Measurements from ENCODE around the gene TRIM27.
"Not testable (repeated sequence)": the region's sequence is repeated elsewhere in the genome, so short reads cannot be mapped to it uniquely, and the experiment has no call there.

TRIM27 gene

DNA sequence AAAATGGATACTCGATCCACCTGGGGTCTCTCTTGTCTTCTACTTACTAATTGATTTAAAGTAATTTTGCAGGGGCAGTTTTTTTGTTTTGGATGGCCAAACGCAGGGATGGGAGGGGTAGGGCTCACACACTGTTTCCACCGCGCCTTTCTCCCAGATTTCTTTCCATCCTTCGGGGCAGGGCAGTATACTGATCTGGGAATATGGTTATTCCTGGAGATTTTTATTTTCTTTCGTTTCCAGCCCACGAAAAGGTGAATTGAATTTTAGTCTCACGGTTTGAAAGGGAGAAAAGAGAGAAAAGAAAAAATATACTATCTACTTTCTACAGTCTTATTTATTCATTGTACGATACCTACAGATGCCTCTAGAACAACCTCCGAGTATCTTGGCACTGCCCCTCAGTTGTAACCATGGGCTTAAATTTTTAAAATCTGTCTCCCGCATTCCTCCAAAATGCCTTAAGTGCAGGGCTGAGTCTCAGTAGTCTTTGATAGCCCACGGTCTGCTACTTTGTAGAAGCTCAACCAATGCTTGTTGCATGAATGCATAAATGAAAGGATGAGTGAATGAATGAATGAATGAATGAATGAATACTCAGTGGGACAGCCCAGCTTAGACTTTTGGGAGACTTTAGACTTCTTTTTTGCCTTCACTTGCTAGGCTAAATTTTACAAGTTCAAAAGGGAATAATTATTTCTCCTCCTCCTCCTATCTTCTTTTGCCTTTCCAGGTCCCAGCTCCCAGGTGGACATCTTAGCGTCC is 18.1 kb upstream of the TRIM27 start:
- DNase-seq = no peak

- DNase-seq = peak; percentile 82
Observed at GRCh38 chr6:28940858-28941683, 17.3 kb upstream of the TRIM27 start.

- DNase-seq = peak; percentile 64
Observed at GRCh38 chr6:28940294-28940857, 16.6 kb upstream of the TRIM27 start.

GRCh38 chr6:28933069-28933468 is 9.3 kb upstream of the TRIM27 start:
- DNase-seq = no peak

DNA sequence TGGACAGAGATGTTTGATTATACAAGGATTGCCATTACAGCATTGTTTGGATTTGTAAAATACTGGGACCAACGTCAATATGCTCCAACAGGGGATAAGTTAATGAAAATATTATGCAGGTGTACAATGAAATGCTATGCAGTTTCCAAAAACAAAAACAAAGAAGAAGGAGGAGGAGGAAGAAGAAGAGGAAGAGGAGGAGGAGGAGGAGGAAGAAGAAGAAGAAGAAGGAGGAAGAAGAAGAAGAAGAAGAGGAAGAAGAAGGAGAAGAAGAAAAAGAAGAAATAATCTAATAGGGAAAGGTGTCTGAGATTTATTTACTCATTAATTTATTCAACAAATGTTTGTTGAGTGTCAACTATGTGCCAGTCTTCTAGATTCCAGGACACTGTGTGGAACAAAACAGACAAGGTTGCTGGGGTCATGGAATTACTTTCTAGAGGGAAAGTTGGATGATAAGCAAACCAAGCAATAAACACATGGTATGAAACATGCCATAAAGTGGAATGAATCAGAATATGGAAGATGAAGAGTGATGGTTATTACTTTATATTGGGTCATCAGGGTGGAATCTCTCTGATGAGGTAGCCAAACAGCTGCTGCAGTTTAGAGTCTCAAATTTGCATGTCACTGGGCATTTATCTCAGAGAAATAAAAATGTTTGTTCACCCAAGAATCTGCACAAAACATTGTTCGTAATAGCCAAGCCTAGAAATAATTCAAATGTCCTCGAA is 6.3 kb upstream of the TRIM27 start:
- no peak for DNase-seq

DNA sequence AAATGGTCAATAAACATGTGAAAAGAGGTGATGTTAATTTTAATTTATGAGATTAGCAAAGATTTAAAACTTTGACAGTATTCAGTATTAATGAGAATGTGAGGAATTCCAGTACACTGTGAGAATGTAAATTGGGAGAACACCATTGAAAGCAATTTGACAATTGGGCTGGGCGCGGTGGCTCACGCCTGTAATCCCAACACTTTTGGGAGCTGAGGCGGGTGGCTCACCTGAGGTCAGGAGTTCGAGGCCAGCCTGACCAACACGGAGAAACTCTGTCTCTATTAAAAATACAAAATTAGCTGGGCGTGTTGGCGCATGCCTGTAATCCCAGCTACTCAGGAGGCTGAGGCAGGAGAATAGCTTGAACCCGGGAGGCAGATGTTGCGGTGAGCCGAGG is 5.6 kb upstream of the TRIM27 start:
- not testable (repeated sequence) for DNase-seq

DNA sequence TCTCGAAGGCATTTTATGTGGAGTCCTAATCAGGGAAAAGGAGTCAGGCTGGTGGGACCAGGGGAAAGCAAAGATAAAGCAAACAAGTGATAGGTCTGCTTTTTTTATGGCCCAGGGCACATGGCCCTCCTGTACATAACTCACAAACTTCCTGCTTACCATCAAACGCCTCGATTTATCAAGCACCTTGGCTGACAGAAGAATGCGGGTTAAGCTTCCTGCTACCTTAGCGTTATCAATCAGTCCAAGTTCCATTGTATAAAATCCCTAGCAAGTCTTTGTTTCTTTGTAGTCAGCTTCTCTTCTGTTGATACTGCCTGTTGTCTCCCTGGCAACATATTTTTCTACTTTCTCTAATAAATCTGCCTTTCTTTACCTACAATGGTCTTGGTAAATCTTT is 4.1 kb upstream of the TRIM27 start:
- no peak for DNase-seq

DNA sequence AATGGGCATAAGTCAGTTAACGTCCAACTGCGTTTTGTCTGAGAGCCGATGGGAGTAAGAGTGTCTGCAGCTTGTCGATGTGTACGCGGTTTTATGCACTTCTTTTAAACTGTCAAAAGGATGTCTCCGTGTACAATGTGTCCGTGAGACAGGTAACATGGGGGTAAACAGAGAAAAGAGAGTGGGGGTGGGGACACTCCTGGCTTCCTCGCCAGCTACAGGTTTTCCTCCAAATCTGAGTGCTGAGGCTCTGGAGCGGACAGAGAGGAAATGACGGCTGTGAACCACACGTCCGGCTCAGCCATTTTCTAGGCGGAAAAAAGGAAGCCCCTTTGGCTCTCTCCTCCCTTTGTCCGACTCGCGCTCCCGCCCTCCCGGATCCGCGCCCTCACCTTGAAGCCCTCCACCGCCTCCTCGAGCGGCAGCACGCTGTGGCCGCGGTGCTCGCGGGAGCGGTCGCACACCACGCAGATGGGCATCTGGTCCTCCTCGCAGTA is 916 bp downstream of the TRIM27 start:
- DNase-seq = peak; percentile 27

DNA sequence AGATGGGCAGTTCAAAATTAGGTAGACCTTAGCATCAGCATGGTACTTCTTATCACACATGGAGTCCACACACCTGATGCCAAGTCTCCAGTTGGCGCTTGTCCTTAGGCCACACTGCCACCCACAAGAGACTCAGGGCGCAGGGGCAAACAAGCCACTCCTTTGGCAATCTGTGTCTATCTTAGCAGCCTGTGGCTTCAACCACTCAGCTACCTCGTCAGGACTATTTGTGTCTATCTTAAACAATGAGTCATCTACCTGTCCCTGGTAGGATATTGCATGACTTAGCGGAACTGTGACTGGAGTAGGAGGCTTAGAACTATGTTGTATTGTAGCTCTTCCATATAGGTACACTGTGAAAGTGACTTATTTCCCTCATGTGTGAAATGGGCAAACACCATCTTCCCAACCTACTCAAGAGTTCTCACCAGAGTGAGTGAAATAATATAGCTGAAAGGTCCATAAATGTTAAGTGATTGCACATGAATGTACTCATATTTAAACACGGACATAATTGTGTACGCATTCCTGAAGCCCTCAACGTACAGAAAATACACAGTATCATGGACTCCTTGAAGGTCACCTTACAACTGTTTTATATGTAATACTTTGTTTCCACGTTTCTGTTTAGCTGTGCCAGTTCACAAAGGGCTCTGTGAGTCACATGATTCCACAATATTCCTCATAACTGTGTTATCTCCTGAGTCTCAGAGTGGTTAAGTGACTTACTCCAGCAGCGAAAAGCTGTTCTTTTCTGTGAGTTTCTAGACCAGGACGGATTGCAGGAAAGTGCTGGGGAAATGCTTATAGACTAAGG is 1.6 kb downstream of the TRIM27 start:
- DNase-seq = peak; percentile 41

DNA sequence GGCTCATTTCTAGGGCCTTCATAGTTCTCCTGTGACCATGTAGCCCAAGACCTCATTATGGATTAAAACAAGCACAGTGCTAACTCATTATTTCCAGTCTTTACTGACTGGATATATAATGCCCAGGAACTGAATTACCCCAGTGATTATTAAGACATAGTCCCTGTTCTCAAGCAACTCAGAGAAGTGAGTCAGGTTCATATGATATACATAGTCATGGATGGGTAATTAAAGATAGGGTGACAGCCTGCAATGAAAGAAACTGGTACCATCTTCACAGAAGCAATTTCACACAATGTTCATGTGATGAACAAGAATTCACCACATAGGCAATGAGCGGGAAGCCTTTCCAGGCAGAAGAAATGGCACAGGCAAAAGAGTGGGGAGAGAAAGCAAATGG is 3.5 kb downstream of the TRIM27 start:
- DNase-seq = no peak

DNA sequence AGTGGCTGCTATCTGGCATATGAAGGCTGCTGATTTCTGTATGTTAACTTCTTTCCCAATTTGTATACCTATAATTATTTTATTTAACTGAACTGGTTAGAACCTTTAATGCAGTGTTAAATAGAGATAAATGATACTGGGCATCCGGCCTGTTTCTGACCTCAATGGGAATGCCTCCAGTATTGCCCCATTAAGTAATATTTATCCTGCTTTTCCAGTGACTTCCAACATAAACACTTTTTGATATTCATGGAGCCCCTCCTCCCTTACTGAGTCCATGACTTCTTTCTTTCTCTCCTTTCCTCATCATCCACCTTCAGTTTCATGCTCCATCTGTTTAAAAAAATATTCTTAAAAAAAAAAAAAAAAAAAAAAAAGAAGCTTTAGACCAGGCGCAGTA is 8.8 kb downstream of the TRIM27 start:
- no peak for DNase-seq

DNA sequence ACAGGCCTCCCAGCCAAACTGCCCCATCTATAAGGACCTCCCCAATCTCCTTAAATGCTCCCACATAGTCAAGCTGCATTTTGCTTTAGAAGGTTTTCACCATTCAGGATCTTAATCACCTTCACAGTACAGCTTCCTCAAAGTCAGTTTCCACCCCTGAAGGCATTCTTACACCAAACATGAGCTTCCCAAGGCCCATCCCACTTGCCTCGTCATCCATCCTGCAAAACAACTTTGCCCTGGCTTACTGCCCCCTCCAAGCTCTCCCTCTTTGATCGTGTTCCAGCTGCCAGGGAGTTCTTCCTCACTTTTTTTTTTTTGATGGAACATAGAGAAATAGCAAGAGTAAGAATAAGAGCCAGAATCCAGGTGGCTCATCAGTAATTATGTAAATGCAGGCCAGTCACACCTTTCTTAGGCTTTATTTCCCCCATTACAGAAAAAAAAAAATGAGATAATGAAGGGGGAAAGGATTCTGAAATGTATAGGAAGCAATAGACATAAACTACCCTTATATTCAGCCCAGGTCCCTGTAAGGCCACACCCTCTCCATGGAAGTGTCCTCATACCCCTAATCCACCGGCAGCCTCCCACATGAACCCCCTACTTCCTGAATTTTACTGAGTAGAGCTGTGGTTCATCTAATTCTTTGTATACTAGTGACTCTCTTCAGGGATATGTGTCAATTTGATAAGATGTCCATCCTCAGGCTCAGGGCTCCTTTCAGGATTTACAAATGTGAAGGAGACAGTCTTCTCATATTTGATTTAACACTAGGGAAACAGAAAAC is 12.7 kb downstream of the TRIM27 start:
- no peak for DNase-seq

GRCh38 chr6:28907394-28907793 is 16.4 kb downstream of the TRIM27 start:
- no peak for DNase-seq

GRCh38 chr6:28906669-28907068 is 17.1 kb downstream of the TRIM27 start:
- no peak for DNase-seq

DNA sequence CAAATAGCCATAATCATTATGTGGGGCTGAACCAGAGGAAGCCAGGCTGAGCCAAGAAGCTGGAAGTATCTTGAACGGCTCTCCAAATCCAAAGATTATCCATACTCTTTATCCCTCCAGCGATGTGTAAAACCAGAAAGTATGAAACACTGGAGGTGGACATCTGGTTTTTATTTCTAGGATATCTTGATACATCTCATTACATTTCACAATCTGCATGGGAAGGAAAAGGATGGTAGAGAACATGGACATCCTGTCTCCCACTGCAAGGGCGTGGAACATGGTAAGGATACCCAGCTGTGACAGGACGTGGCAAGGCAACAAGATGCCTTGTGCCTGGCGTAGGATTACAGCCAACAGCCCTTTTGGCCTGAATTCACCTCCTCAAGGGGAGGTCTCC is 20.1 kb downstream of the TRIM27 start:
- DNase-seq = no peak

DNA sequence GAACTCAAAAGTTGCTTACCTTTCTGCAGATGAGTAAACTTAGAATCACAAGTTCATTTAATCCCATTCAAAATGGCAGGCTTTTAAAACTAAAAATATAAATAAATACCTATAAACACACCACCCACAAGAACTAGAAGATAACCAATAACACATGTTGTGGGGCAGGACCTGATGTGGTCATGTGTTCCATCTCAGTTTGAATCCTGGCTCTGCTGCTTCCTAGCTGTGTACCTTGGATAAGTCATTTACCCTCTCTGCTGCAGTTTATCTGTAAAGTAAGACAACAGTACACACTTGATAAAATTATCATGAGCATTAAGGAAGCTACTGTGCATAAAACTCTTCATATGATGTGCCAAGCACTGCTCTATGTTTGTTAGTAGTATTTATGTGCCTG is 22.0 kb downstream of the TRIM27 start:
- DNase-seq = no peak

DNA sequence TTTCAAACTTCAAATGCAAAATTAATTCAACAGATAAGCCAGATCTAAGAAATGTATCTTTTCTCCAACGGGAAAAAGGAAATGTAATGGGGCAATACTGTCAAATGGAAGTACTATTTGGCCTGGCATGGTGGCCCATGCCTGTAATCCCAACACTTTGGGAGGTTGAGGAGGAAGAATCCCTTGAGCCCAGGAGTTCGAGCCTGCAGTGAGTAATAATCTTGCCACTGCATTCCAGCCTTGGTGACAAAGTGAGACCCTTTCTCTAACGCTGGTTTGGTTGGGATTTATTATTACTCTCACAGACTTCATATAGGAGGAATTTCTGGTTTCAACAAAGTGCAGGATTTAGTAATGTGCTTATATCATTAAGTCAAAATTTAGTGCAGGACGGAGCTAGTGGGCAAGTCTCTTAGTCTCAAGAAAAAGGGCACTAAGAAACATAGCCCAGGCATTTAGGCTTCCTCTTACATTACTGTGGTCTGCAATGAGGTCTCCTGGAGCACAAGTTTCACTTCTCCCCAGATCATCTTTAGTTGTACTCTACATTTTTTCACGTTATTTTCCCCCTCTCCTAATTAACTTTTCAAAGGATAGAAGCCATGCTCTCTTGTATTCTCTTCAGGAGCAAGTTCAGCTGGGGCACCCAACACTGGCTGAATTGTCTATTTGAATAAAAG is 23.1 kb downstream of the TRIM27 start:
- no peak for DNase-seq

DNA sequence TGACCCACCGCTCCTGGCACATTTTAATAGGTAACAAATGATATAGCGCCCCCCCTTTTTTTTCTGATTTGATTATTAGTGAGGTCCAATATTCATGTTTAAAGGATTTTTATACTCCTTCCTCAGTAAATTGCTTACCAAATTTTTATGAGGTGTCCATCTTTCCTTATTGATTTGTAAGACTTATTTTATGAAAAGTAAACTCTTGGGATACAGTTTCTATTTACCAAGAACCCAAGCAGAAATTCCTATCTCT is 25.1 kb downstream of the TRIM27 start:
- no peak for DNase-seq

DNA sequence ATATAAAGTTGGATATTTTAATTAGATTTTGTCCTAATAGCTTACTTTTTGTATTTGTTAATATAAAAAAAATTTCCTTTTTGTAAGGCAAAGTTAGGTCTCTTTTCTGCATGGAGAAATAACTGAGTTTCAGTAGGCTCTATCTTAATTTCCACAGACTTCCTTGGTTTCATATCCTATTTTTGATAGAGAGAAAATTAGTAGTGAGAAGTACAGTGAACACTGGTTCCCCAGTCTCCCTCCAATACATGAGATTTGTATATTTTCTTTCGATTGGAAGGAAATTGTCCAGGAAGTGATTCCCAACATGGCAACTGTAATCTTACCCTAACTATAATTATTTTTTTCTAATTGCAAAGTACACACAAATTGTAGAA is 26.4 kb downstream of the TRIM27 start:
- no peak for DNase-seq

DNA sequence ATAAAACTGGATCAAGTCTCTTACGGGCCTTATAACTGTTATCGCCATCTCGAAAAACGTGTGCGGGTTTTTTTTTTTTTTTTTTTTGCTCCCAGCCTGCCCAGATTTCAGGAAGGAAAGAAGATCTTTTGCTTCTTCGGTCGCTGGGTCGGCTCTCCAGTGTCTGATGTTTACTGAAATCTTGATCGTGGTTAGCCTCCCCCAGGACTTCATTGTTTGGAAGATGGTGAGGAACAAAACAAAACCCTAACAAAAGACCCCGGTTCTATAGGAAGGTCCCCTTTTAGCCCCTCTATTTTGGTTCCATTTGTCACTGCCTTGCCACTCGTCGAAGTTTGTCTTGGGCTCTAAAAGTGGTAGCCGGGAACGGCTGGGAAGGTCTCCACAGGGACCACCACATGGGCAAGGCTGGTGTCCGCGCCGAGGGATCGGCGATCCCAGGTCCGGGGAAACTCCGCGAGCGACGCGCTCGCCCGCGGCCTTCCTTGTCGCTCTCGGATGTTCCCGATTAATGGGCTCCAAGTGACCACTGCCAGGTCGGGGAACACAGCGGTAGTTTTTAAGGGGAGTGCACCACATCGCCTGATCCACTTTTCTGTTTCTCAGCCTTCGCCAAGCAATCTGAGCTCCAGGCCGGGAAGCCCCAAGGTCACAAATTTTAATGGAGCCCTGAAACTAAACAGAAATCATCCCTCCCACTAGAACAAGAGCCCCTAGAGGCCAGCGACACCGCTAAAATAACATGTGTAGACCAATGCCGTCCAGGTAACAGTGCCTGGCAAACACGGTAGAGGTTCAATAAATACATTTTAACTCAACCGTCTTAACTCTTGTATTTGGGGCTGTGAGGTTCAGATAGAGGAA is 27.0 kb downstream of the TRIM27 start:
- peak; percentile 46 for DNase-seq
